Measurements from ENCODE around the gene NUPR1. TPM values are rescaled to one million over a fixed set of nuclear protein-coding genes. Genes with fewer than 3 reads are reported as not detected.

Gene NUPR1
- polyA plus RNA-seq, 2 of the 4 experiments (the other 2 are of a cell fraction), result 29.3 to 47.8 TPM

DNA sequence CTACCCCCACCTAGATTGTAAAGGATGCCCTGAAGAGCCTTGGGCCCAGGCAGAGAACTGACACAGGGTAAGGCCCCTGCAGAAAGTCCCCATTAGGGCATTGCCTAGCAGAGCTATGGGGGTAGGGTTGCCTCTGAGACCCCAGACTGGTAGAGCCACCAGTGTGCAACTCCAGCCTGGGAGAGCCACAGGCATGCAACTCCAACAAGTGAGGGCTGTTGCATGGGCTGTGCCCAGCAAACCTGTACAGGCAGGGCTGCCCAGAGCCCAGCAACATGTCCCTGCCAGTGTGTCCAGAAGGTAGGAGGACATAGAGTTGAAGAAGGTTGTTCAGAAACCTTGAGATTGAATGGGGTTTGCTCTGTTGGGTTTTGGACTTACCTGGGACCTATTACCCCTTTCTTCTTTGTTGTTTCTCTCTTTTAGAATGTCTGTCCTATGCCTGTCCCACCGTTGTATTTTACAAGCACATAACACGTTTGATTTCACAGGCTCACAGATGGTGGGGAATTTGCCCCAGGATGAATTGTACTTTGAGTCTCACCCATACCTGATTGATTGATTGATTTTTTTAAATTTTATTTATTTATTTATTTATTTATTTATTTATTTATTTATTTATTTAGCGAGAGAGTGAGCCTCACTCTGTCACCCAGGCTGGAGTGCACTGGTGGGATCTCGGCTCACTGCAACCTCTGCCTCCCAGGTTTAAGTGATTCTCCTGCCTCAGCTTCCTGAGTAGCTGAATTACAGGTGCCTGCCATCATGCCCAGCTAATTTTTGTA lies 31.4 kb upstream of the NUPR1 start:
- no peak for FAIRE-seq
- 97% methylated on average over 4 of the region's 4 CpGs for WGBS (ENCODE audit: missing lambda C conversion rate)
- CTCF ChIA-PET, result interaction anchor here (0.9 to 1.3 kb wide), 2 partner anchors 16 to 23 kb away, joined by 3 read pairs; partner anchors contain the start of gene SGF29

DNA sequence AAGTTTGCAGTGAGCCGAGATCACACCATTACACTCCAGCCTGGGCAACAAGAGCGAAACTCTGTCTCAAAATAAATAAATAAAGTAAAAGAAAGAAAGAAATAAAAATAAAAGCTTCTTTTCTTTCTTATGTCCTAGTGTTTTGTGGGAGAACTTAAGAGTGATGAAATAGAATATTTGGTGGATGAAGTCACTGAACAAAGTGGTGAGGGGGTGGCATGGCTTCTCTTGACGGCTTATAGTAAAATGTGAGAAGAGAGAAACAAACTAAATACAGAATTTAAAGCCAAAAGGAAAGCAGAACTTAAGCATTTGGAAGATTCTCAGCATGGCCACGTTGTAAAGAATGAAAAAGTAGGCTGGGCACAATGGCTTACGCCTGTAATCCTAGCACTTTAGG lies 30.2 kb upstream of the NUPR1 start:
- 87% methylated on average over 5 of the region's 5 CpGs for WGBS (ENCODE audit: missing lambda C conversion rate)
- H3K9me3 ChIP-seq, result peaks cover 15% of the 10 kb centered on the region; the same call in 2 of the 3 replicates
- H3K4me3 ChIP-seq, result no peak overlapping the region
- ChIA-PET CTCF (interaction anchor here (0.6 to 1.5 kb wide), 4 partner anchors 15 to 252 kb away, joined by 3 to 4 read pairs (median 3); partner anchors contain the start of gene SGF29), POLR2A (no interaction called here)
- no peaks in the 10 kb centered on the region for H3K4me1 ChIP-seq
- TF ChIP-seq MAZ (IDR thresholded peaks at IDR 0.05; ENCODE audit: borderline replicate concordance, low read depth, low read length), result no peak
- TF ChIP-seq, protein P1, sequence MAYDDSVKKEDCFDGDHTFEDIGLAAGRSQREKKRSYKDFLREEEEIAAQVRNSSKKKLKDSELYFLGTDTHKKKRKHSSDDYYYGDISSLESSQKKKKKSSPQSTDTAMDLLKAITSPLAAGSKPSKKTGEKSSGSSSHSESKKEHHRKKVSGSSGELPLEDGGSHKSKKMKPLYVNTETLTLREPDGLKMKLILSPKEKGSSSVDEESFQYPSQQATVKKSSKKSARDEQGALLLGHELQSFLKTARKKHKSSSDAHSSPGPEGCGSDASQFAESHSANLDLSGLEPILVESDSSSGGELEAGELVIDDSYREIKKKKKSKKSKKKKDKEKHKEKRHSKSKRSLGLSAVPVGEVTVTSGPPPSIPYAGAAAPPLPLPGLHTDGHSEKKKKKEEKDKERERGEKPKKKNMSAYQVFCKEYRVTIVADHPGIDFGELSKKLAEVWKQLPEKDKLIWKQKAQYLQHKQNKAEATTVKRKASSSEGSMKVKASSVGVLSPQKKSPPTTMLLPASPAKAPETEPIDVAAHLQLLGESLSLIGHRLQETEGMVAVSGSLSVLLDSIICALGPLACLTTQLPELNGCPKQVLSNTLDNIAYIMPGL (CRISPR knock-in tag; IDR thresholded peaks at IDR 0.05; ENCODE audit: borderline replicate concordance), result no peak
- TF ChIP-seq JUN (IDR thresholded peaks at IDR 0.05), result no peak
- TF ChIP-seq, protein P2, sequence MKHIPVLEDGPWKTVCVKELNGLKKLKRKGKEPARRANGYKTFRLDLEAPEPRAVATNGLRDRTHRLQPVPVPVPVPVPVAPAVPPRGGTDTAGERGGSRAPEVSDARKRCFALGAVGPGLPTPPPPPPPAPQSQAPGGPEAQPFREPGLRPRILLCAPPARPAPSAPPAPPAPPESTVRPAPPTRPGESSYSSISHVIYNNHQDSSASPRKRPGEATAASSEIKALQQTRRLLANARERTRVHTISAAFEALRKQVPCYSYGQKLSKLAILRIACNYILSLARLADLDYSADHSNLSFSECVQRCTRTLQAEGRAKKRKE (CRISPR knock-in tag; IDR thresholded peaks at IDR 0.05; ENCODE audit: low read depth), result no peak
- no peak for TF ChIP-seq EHF (CRISPR knock-in tag; IDR thresholded peaks at IDR 0.05)
- TF ChIP-seq, protein P3, sequence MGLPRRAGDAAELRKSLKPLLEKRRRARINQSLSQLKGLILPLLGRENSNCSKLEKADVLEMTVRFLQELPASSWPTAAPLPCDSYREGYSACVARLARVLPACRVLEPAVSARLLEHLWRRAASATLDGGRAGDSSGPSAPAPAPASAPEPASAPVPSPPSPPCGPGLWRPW (IDR thresholded peaks at IDR 0.05), result no peak
- TF ChIP-seq ZFP36 (IDR thresholded peaks at IDR 0.05; ENCODE audit: borderline replicate concordance, partially characterized antibody), result no peak
- TF ChIP-seq ZSCAN20 (CRISPR knock-in tag; IDR thresholded peaks at IDR 0.05), result no peak
- no peak for TF ChIP-seq RCOR1 (IDR thresholded peaks at IDR 0.05; ENCODE audit: low read depth, low read length)
- TF ChIP-seq, protein P4, sequence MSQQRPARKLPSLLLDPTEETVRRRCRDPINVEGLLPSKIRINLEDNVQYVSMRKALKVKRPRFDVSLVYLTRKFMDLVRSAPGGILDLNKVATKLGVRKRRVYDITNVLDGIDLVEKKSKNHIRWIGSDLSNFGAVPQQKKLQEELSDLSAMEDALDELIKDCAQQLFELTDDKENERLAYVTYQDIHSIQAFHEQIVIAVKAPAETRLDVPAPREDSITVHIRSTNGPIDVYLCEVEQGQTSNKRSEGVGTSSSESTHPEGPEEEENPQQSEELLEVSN (IDR thresholded peaks at IDR 0.05; ENCODE audit: borderline replicate concordance, low read depth), result no peak
- no peak overlapping the region for H3K27ac ChIP-seq
- no peak for ATAC-seq
- no peak for DNase-seq (ENCODE audit: low read depth in 1 of 2, low spot score in 1 of 2)
- no peak for FAIRE-seq
- no peak overlapping the region for H3K4me2 ChIP-seq

More for the DNA sequence above, 31.4 kb upstream of the NUPR1 start:
- ATAC-seq, result no peak
- H3K9me3 ChIP-seq, result peaks cover 15% of the 10 kb centered on the region; the same call in 2 of the 3 replicates
- no peak overlapping the region for H3K4me2 ChIP-seq
- no peak overlapping the region for H3K27ac ChIP-seq
- no peak overlapping the region for H3K4me3 ChIP-seq
- TF ChIP-seq ZC3H11A (IDR thresholded peaks at IDR 0.05) (peak; percentile 82), CBX2 (IDR thresholded peaks at IDR 0.05; ENCODE audit: borderline replicate concordance, low read depth) (no peak), ZNF302 (CRISPR knock-in tag; IDR thresholded peaks at IDR 0.05) (no peak)
- TF ChIP-seq, protein P5, sequence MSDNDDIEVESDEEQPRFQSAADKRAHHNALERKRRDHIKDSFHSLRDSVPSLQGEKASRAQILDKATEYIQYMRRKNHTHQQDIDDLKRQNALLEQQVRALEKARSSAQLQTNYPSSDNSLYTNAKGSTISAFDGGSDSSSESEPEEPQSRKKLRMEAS (IDR thresholded peaks at IDR 0.05), result no peak
- TF ChIP-seq, protein P6, sequence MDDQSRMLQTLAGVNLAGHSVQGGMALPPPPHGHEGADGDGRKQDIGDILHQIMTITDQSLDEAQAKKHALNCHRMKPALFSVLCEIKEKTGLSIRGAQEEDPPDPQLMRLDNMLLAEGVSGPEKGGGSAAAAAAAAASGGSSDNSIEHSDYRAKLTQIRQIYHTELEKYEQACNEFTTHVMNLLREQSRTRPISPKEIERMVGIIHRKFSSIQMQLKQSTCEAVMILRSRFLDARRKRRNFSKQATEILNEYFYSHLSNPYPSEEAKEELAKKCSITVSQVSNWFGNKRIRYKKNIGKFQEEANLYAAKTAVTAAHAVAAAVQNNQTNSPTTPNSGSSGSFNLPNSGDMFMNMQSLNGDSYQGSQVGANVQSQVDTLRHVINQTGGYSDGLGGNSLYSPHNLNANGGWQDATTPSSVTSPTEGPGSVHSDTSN (IDR thresholded peaks at IDR 0.05), result no peak
- POLR2A ChIA-PET, result no interaction called here
- DNase-seq (ENCODE audit: low read depth in 1 of 2, low spot score in 1 of 2), result no peak
- H3K4me1 ChIP-seq, result no peaks in the 10 kb centered on the region

DNA sequence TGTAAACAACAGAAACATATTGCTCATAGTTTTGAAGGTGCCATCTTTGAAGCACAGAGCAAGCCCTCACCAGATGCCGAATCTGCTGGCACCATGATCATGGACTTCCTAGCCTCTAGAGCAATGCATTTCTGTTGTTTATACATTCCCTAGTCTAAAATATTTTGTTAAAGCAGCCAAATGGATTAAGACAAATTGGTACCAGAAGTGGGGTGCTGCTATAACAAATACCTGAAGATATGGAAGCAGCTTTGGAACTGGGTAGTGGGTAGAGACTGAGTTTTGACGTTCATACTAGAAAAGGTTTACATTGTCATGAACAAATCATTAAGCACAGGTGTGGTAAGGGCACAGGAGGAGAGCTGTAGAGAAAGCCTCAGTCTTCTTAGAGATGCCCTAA lies 28.5 kb upstream of the NUPR1 start:
- CTCF ChIA-PET, result interaction anchor here (0.6 kb wide), 1 partner anchor 30 kb away, joined by 5 read pairs; the partner anchor contains the start of gene SULT1A2
- H3K4me3 ChIP-seq, result no peak overlapping the region
- POLR2A ChIA-PET, result no interaction called here
- H3K9me3 ChIP-seq, result peaks cover 15% of the 10 kb centered on the region; the same call in 2 of the 3 replicates
- FAIRE-seq (no peak), ATAC-seq (no peak), DNase-seq (ENCODE audit: low read depth in 1 of 2, low spot score in 1 of 2) (no peak)
- WGBS (ENCODE audit: missing lambda C conversion rate), result 89% methylated on average over 2 of the region's 2 CpGs
- H3K4me2 ChIP-seq, result no peak overlapping the region
- H3K27ac ChIP-seq, result no peak overlapping the region
- no peaks in the 10 kb centered on the region for H3K4me1 ChIP-seq
- TF ChIP-seq RAD21 (conservative IDR thresholded peaks at IDR 0.05 in 1 of 2, IDR thresholded peaks at IDR 0.05 in 1 of 2) (no peak), MAFK (IDR thresholded peaks at IDR 0.05; ENCODE audit: partially characterized antibody) (no peak), SMC3 (IDR thresholded peaks at IDR 0.05) (no peak), NPAS2 (CRISPR knock-in tag; IDR thresholded peaks at IDR 0.05; ENCODE audit: borderline replicate concordance) (no peak), TP53 (CRISPR knock-in tag; IDR thresholded peaks at IDR 0.05) (no peak), HOXB13 (CRISPR knock-in tag; IDR thresholded peaks at IDR 0.05; ENCODE audit: low read depth) (no peak)
- TF ChIP-seq, protein P1 (CRISPR knock-in tag; IDR thresholded peaks at IDR 0.05; ENCODE audit: borderline replicate concordance), result no peak
- TF ChIP-seq, protein P7, sequence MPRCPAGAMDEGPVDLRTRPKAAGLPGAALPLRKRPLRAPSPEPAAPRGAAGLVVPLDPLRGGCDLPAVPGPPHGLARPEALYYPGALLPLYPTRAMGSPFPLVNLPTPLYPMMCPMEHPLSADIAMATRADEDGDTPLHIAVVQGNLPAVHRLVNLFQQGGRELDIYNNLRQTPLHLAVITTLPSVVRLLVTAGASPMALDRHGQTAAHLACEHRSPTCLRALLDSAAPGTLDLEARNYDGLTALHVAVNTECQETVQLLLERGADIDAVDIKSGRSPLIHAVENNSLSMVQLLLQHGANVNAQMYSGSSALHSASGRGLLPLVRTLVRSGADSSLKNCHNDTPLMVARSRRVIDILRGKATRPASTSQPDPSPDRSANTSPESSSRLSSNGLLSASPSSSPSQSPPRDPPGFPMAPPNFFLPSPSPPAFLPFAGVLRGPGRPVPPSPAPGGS (IDR thresholded peaks at IDR 0.05), result no peak
- TF ChIP-seq, protein P2 (CRISPR knock-in tag; IDR thresholded peaks at IDR 0.05; ENCODE audit: low read depth), result no peak

All from A549 (cell line).